Breast epithelium (tissue), 3 donors: ENCODE measurements around the gene VANGL2.

Source experiments
- CTCF ChIP-seq, 3 donors: fragments of 450-650 bp; IDR thresholded peaks; one replicate each; pipeline ENCODE4 v1.5.1; 2016 to 2017; ENCODE audit warnings: antibody characterized with exemption in 3 of 3, mild to moderate bottlenecking in 3 of 3, moderate library complexity in 3 of 3
- POLR2A ChIP-seq: fragments of 450-650 bp; IDR thresholded peaks from one replicate; pipeline ENCODE4 v1.6.1; 2016; ENCODE audit warnings: antibody characterized with exemption, mild to moderate bottlenecking, moderate library complexity

GRCh38 chr1:160373696-160374095 lies 26.7 kb upstream of the VANGL2 start:
- TF ChIP-seq CTCF (IDR thresholded peaks at IDR 0.05) (no peak), POLR2A (no peak)
